GM21529 (cell line): ENCODE results near the gene UGT1A1.

Source experiments
- ATAC-seq: cut with Tn5 transposase; IDR thresholded peaks from one replicate; pipeline ENCODE4 v1.9.1; 2021; ENCODE audit not compliant: unreplicated experiment

The UGT1A1 gene

GRCh38 chr2:233794128-233794658 is 34.1 kb downstream of the UGT1A1 start:
- no peak for ATAC-seq

- no peak for ATAC-seq
These were observed 35.7 kb downstream of the UGT1A1 start for GRCh38 chr2:233795735-233796171.

- ATAC-seq: no peak
These were observed 36.2 kb downstream of the UGT1A1 start for GRCh38 chr2:233796254-233796653.

GRCh38 chr2:233798335-233799086 is 38.4 kb downstream of the UGT1A1 start:
- ATAC-seq: no peak

GRCh38 chr2:233799087-233799665 is 39.1 kb downstream of the UGT1A1 start:
- no peak for ATAC-seq

DNA sequence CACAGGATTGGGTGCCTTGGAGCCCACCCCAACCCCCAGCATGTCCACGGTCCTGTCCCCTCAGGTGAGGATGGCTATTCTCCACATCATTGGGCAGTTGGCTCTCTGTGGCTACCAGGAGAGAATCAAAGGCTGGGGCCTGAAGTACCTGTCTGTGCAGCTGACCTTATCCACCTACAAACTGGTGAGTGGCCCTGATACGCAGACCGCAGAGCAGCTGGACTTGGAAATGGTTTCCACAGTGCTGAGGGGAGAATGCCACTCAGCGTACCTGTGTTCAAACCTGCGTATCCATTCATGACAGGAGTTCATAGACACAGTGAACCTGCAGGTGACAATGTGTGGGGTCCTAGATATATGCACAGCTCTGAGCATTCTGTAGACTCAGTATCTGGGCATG is 39.6 kb downstream of the UGT1A1 start:
- ATAC-seq: no peak

- no peak for ATAC-seq
These were observed 40.1 kb downstream of the UGT1A1 start for GRCh38 chr2:233800208-233800607.

DNA sequence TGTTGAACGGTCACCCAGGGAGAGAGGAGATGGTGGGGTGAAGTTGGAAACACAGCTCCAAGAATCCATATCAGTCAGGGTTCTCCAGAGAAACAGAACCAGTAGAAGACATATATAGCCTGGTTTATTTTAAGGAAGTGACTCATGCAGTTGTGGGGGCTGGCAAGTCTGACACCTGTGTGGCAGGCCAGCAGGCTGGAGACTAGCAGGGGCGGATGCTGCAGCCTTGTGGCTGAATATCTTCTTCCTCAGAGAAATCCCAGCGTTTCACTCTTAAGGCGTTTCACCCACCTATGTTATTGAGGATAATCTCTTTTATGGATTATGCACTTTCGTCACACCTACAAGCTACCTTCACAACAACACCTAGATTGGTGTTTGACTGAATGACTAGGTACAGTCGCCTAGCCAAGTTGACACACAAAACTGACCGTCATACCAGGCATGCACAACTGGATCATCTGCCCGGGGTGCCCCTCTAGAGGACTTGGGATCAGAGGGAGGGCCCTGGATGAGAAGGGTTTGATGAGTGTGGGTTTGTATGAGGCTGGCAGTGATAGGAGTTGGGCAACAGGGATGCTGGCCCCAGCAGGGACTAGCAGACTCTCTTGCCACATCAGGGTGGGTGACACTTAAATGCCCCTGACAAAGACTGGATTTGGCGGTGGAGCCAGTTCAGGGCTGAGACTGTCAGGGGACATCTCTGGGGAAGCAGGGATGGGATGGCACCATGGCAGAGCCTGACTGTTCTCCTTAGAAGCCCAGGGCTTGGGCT is 41.5 kb downstream of the UGT1A1 start:
- ATAC-seq: peak; percentile 64

DNA sequence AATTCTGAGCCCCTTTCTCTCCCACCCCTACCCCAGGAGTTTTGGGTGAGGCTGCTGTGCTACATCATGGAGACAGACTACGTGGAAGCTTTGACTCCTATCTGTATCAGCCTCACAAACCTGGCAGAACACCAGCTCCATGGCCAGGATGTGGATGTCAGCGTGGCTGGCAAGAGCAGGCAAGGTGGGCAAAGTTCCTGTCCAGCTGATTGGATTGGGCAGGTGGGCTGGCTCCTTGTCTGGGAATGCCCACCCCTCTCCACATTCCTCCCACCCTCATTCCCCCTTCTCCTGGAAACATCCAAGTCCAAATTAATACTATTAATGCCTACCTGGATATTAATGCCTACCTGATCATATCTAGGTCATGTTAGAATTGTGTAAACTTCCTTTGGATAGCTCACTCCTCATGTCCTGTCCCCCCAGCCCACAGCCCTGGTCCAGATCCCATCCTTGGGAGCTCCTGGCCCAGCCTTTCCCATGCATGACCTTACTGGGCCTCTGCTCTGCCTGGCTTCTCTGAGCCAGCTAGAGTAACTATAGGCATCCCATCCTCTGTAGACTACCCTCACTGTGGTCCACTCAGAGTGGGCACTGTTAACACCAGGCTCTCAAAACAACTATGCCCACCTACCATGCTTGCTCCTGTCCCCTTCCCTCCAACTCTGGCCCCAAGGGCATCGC is 42.2 kb downstream of the UGT1A1 start:
- ATAC-seq: no peak

DNA sequence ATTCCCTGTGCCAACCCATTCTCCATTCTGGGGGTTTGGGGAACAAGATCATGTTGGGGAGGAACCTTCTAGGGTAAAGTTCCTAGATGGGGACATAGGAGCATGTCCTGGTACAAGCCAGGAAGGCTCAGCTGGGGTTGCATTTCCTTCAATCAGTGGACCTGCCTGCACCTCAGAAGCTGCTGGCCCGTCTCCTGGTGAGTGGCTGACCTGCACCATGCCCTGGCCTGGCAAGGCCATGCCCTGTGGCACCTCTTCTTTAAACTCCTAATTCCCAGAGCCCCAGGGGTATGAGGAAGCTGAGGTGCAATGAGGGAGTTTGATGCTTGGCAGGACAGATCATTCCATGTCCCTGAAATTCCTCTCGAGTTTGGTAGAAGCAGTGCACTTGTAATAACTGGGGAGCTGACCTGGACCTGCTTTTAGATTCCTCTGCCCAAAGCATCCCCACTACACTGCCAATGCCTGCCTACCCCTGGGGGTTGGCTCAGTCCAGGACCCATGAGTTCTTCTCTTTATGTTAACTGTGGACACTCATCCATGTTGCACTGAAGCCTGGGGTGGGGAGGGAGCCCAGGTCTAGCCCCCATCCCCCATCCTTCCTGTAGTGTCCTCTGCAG is 43.3 kb downstream of the UGT1A1 start:
- ATAC-seq: no peak

GRCh38 chr2:233803994-233804393 is 43.9 kb downstream of the UGT1A1 start:
- no peak for ATAC-seq

DNA sequence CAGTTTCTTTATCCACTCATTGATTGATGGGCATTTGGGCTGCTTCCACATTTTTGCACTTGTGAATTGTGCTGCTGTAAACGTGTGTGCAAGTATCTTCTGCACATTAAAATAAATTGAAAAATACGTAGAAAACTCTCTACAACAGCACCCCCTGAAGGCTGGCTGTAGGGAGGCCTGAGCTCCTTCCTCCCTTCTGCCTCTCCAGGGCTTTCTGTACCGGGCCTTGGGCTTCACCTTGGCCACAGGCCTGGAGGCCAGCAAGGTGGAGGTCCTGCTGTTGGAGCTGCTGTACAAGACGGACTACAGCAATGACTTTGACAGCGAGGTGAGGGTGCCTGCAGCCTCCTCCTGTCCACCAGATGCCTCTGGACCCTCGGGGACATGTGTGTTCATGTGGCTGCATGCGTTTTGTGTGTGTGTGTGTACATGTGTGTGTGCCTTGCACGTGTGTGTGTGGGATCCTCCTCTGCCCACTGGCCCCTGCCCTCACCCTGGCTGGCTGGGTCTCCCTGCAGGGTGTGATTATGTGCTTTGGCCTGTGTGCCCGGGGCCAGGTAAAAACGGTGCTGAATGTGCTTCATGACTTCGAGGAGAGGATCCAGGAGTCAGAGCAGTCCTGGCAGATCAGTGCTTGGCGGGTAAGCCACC is 47.3 kb downstream of the UGT1A1 start:
- ATAC-seq: no peak

DNA sequence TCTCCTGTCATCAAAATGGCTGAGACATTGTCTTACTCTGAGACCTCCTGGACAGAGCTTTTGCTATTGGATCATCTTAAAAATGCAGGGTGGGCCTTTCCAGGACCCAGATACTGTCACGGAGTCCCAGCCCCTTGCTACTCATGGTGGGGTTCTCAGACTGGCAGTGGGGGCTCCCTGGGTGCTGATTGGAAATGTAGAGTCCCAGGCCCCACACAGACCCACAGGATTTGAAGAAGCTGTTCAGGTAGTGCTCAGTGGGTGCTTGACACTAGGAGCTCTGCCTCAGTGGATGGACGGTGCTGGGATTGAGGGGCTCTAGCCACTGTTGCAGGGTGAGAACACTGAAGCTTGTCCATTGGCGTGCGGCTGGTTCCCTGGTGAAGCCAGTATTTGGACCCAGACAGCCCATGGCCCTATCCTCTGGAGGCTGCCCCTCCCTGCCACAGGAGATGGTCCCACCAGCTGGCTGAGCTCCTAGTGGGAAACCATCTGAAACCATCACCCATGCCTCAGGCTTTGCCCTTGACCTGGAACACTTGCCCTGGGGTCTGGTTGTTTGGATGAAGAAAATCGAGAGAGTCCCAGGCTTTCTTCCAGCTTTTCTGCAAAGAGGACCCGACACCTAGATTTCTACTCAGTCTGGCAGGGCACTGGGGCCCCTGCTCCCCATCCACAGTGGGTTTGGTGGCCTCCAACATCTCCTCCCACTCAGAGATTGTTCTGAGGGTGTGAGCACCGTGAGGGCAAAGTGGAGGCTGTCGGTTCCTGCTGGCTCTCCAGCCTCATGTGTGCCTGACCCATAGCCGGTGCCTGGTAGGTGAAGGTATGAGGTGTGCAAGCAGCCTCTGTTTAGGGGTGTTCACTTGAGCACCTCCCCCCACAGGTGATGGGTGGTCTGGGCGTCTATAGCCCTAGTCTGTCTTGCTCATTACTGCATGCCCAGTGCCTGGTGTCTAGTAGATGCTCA is 48.2 kb downstream of the UGT1A1 start:
- no peak for ATAC-seq

DNA sequence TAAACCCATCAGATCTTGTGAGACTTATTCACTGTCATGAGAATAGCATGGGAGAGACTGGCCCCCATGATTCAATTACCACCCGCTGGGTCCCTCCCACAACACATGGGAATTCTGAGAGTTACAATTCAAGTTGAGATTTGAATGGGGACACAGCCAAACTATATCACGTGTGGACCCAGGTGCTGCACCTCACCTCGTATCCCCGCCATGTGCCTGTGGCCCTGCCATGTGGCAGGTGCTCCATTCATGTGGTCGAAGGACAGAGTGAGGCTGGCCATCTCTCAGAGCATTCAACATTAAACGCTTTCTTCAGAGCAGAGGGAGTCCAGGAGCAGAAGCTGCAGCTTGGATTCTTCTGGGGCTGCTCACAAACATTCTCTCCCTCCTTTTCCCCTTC is 50.3 kb downstream of the UGT1A1 start:
- no peak for ATAC-seq

- ATAC-seq: no peak
These were observed 51.0 kb downstream of the UGT1A1 start for GRCh38 chr2:233811087-233811486.

DNA sequence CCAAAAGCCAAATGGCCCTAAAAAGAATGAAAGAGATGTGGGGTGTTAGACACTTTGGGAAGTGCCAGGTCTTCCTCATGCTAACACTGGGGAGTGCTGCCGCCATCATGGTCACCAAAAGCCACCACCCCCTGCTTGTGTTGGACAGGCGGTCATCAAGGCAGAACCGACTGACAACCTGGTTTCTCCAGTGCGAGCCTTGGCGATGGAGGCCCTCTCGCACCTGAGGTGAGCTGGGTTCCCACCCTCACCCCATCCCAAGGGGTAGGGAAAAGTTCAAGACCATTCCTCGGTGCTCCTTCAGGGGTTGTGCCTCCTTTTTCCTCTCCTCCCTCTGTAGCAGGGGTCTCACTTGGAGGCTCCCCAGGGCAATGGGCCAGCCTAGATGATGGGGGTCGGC is 51.7 kb downstream of the UGT1A1 start:
- no peak for ATAC-seq

DNA sequence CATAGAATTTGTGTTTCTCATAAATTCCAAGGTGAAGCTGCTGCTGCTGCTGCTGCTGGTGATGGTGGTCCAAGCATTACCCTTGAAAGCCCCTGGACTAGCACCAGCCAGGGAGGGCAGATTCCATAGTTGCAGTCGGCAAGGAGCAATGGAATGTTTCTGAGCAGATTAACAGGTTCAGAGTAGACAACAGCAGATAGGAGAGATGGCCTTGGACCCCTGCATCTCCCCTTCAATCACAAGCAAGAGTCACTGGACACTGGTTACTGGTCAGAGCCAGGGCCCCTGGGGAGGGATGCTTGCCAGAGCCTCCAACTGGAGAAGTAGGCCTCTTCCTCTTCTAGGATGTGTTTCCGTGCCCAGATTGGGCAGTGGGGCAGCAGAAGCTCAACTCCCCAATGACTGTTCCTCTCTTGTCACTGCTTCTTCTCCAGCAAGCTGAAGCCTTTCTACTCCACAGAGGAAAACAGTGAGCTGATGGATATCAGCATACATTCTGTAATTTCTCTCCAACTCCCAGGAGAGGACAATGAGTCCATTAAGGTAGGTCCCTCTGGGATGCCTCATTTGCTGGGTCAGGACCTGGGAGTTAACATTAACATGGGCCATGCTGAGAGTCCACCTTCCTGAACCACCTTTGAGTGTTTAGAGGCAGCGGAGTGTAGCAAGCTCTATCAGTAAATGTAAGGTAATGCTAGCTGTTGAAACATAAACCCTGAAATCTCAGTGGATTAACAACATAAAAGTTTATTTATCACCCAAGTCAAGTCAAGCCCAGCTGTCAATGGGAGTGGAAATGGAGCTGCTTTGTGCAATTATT is 53.4 kb downstream of the UGT1A1 start:
- no peak for ATAC-seq
